Stimulated activated CD8-positive, alpha-beta memory T cell treated with anti-CD3 and anti-CD28 coated beads, Interleukin-7, amount 100 ng/mL, for 4 hours (primary cell): ENCODE data around the gene MEIOSIN.
"Not testable (repeated sequence)": the region's sequence is repeated elsewhere in the genome, so short reads cannot be mapped to it uniquely, and the experiment has no call there.

ENCODE experiments used
- DNase-seq, 2 donors: peaks; one replicate each; pipeline ENCODE4 v3.0.0-alpha.2; 2020; ENCODE audit warnings: low read depth in 2 of 2

MEIOSIN gene, protein sequence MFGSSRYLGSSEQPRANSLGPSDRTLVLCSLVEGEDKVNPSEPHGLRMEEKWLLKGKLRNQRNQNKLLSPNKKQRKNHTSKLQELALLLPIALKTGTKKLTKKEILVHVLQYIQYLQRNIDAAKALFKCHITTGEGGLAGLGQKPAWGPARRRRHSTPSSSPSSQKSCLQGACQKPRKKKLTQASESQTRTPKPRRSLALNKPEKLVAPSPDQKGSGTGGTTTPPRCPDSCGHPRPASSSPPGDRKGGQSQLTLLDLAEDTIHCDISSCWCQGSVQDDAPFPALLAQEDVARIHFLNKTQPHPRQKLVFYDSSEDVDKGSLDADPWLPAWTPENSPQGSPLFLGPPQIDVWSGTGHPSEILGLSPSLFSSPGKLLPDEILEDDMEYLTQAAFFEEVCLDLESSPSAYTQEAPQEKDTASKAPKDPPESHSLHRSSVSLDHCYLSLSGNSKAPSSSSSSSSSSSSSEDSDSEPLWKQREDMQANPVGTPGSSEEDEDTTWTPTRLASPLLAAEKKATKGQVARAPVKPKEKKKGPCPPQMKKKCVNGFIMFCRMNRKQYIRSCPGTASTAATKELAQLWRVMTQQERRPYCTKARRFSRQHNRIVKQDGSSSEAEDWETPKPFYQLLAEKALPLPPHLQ

DNA sequence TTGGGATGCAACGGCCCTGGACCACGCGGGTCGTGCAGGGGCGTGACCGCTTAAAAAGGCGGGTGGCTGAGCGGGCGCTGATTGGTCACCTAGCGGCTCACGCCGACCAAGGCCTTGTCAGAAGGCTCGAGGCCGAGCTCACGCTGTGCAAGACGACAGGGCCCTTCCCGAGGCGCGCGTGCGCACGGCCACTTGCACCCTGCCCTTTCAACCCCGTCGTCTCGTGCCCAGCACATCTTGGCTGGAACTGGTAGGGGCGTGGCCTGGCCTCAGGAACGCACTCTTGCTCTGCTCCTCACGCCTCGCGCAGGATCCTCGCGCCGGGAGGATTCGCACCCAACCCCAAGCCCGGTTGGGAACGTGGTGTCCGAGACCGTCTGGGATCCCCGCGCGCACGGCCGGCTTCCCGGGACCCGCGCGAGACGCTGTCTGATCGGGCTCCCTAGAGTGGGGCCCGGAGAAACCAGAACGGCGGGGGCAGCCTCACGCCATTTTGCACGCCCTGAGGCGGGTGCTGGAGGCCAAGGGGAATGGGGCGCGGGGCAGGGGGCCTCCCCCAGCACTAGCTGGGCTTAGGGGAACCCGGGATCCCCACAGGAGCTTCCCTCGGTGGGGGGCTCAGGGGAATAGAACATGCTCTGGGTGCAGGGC lies at the start of gene MEIOSIN:
Gene MEIOSIN (plus strand): TSS at position 280 of the 651 bp plus-strand sequence. CDS start 1,938 bp downstream, outside the sequence.
- no peak for DNase-seq

DNA sequence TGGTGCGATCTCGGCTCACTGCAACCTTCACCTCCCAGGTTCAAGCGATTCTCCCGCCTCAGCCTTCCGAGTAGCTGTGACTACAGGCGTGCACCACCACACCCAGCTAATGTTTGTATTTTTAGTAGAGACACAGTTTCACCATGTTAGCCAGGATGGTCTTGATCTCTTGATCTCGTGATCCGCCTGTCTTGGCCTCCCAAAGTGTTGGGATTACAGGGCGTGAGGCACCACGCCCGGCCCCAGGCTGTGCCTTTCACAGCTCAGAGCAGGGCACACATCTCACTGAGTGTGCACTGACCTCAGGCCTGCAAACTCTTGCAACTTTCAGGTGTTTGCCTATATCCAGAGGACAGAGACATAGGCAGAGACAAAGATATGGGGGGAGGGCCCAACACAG lies 48.2 kb upstream of the MEIOSIN start:
- DNase-seq, result not testable (repeated sequence)

DNA sequence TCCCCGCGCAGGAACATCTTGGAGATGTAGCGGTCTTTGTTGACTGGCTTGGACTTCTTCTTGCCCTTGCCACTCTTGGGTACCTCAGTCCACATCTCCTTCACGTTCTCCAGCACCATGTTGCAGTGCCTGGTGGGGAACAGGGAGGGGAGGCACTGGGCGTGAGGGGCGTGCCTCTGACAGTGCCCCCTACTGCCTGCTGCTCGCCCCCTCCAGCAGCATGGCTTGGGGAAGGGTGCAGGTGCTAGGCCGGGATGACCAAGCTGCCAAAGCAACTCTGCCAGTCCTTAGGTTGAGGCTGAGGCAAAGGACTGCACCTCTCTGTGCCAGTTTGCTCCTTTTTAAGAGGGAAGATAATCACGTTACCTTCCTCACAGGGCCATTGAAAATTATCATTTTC lies 45.6 kb upstream of the MEIOSIN start:
- DNase-seq, result no peak

DNA sequence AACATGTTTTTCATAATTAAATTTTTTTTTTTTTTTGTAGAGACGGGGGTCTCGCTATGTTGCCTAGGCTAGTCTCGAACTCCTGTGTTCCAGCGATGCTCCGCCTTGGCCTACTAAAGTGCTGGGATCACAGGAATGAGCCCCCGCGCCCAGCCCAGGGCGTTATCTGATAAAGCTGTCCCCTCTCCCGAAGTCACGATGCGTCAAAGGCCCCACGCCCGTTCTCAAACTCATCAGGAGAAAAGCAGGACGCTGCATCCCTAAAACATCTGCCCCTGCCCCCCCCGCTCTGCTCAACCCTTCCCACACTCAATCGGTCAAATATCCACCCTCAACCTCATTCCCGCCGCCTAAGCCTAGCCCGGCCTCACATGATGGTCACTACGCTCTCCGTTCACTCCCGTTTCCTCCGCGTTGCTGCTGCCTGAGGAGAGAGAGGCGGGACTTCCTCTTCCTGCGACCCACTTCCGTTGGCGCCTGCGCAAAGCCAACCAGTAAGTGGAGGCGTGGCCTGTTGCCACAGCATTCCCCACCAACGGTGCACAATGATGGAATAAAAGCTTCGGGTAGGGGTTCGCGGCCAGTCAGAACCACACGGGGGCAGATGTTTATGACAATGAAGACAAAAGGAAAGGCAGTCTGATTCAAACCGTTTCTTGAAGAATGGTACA lies 41.6 kb upstream of the MEIOSIN start, which contains the start of gene SNRPD2:
Gene SNRPD2 (minus strand): TSS at position 438 of the 671 bp plus-strand sequence. CDS start 65 bp downstream, at position 373.
- peak; percentile 87 to 89 for DNase-seq

DNA sequence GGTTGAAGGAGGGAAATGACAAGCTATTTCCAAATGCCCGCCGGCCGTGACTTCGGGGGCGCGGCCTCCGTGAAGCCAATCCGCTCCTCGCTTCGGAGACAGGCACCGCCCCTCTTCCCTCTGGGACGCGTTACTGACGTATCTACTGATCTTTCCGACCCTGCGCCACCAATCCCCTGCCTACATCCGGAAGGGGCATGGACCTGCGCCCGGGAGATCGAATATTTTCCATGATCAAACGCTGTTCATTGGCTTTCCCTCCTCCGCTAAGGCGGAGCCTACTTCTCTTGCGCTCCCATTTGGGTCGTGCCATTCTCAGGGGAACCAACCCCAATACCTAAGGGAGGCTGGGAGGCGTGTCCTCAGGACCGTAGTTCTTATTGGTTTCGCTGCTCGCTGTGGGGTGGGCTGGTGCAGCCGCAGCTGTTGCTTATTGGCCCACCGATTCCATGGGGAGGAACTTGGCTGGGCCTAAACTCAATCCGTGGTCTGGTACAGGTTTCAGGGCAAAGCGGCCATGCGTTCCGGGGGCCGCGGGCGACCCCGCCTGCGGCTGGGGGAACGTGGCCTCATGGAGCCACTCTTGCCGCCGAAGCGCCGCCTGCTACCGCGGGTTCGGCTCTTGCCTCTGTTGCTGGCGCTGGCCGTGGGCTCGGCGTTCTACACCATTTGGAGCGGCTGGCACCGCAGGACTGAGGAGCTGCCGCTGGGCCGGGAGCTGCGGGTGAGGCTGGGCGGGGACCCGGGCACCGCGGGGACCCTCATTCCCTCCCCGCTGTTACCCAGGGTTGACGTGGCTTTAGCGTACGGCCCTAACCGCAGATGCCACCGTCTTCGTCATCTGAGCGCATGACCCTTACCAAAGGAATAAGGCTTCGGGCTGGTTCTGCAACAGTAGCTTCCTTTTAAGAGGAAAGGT lies 40.8 kb upstream of the MEIOSIN start, which contains the start of gene QPCTL:
Gene QPCTL (plus strand): TSS at position 480 of the 919 bp plus-strand sequence. CDS start 38 bp downstream, at position 518.
- DNase-seq, result peak; percentile 96 to 97

DNA sequence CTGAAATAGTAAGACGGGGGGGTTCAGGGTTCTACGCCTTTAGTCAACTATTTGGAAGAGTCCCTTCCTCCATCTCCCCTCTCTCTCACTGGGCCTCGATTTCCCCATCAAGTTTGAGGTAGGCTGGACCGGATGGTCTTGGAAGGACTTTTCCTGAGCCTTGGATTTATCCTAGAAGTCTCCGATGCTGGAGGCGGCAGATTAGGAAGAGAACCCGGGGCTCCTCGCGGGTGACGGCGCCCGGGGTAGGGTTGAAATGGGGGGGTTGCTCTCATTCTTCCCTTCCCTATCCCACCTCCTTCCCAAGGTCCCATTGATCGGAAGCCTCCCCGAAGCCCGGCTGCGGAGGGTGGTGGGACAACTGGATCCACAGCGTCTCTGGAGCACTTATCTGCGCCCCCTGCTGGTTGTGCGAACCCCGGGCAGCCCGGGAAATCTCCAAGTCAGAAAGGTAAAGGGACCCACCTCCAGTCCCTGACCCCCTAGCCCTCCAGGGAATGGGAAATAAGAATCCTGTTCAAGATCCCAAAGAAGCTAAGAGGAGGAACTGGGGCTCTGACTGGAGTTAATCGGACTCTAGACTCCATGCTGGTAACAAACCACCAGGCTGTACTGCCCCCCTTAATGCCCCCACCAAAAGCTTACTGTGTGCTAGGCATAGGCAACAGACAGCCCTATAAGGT lies 40.0 kb upstream of the MEIOSIN start:
- DNase-seq, result peak; percentile 59 to 61

DNA sequence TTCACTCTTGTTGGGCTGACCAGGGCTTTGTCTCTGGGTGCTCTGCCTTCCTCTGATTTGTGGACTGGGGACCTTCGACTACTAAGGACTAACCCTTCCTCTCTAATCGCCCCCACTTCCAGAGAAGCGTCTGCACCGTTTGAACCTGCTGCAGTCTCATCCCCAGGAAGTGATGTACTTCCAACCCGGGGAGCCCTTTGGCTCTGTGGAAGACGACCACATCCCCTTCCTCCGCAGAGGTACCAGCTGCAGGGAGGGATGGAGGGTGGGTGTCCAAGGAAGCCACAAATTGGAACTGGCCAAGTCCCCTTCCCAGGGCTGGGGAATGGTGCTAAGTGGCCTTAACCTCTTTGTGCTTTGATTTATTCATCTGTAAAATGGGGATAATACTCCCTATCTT lies 31.6 kb upstream of the MEIOSIN start:
- no peak for DNase-seq

DNA sequence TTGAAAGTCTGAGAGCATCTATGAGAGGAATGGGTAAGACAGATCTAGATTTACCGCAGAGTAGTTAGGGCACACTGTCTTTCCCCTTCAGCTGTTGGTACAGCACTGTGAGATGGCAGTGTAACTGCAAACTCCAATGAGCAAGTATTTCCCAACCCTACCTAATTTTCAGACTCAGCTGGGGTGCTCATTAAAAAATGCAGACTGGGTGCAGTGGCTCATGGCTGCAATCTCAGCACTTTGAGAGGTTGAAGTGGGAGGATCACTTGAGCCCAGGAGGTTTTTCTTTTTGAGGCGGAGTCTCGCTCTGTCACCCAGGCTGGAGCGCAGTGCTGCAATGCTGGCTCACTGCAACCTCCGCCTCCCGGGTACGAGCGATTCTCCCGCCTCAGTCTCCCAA lies 28.1 kb upstream of the MEIOSIN start:
- DNase-seq, result no peak

DNA sequence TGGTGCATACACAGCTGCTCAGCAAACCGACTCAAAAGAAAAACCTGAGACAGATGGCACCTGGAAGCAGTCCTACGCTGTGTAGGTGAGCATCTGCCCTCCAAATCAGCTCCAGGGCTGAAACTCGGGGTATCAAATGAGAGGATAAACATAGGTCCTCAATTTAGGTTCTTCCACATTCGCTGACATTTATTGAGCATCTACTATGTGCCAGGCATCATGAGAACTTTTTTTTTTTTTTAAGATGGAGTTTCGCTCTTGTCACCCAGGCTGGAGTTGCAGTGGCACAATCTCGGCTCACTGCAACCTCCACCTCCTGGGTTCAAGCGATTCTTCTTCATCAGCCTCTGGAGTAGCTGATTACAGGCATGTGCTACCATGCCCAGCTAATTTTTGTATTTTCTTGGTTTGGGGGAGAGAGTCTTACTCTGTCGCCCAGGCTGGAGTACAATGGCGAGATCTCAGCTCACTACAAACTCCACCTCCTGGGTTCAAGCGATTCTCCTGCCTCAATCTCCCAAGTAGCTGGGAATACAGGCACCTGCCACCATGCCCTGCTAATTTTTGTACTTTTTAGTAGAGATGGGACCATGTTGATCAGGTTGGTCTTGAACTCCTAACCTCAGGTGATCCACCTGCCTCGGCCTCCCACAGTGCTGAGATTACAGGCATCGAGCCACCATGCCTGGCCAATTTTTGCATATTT lies 27.4 kb upstream of the MEIOSIN start:
- DNase-seq, result no peak

DNA sequence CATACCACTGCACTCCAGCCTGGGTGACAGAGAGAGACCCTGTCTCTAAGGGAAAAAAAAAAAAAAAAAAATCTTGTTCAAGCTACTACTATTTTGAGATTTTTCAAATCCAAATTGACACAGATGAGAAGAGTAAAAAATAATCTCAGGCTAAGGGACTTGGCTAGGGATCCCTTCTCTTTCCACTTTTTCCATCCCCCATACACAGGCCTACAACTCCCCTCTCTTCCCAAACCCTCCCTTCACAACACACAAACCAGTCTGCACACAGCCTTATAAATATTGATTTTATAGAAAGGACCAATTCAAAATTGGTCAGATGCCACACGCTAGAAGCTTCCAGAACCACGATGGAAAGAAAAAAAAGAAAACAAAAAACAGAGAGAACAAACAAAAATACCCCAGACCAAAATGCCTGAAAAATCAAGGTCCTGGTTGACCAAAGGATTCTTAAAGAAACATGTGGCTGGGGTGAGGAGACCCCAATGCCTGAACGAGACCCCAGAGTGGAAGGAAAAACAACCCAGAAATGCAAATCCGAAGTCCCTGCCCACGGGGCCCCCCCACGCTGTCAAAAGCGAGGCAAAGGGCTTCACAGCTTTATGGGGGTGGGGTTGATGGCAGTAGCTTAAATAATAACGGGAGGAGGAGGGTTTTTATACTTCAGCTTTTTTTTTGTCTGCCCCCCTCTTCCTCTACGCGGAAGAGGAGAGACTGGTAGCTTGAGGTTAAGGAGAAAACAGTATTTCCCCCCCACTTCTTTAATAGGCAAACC lies 22.7 kb upstream of the MEIOSIN start:
- no peak for DNase-seq

DNA sequence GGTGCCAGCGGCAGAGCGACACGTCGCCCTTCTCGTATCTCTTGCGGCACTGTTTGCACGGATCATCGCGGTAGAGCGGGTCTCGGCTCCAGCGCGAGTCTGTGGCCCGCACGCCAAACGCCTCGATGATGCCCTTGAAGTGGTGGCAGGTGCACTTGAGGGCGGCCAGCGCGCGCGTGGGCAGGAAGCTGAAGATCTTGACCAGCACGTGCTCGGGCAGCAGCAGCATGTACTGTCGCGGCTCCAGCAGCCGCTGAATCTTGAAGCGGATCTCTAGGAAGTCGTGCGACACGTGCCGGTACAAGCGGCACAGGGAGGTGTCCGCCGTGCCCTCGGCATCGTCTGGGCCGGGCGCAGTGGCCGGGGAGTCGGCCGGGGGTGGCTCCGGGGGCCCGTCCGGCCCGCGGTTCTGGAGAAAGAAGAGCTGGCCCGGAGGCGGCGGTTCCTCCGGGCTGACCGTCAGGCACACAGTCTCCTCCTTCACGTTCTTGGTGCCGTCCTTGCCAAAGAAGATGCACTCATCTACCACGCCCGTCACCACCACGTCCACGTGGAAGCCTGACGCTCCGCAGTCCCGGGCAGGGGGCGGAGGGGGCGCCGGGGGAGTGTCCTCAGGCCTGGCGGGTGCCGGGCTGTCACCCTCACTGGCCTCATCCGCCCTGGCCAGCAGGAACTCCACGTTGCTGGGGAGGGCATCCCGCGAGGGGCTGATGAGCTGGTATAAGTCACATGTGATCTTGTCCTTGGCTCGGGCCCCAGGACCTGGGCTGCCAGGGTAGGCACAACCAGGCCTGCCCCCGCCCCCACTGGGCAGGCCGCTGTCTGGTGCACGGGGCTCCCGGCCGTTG lies 21.2 kb upstream of the MEIOSIN start:
- no peak for DNase-seq

DNA sequence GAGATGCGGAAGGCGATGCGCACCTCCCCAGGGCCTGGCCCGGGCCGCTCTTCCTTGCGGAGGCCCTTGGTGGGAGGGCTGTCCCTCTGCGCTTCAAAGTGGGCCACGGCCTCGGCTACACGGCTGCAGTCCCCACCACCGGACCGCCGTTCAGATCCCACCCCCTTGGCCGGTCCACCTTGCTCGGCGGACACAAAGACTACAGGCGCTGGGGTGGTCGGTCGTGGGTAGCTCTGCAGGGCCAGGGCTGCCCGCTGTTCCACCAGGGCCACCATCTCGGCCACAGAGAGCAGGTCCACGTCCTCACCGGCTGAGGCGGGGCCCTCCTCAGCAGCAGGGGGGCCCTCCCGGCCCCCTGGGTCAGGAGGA lies 20.6 kb upstream of the MEIOSIN start:
- DNase-seq, result no peak

DNA sequence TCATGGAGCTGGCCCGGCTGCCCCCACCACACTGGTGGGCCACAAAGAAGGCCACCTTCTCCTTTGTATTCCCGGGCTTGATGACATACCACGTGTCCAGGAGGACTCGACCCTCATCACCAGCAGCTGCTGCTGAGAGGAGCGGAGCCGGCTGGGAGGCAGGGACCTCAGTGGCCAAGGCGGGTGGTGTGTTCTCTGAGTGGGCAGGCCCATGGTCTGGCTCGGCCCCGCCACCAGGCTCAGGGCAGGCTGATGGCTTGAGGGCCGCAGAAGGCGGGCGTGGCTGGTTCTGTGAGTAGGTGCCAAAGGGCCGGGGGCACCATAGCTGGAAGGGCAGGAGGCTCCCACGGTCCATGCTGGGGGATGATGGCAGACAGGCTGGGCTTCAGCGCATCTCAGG lies 20.1 kb upstream of the MEIOSIN start:
- DNase-seq, result no peak

DNA sequence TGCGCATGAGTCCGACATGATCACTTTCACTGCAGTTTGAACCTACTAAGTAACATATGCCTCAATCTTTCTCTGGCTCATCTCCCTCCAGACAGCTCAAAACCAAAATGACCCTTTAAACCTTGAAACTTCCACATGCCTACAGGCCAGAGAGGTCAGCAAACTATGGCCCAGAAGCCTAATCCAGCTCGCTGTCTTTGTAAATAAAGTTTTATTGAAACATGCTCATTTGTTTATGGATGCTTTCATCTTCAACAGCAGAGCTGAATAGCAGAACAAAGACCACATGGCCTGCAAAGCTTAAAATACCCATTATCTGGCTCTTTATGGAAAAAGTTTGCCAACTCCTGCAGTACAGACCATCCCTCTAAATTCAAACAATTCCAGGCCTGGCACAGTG lies 18.1 kb upstream of the MEIOSIN start:
- no peak for DNase-seq

DNA sequence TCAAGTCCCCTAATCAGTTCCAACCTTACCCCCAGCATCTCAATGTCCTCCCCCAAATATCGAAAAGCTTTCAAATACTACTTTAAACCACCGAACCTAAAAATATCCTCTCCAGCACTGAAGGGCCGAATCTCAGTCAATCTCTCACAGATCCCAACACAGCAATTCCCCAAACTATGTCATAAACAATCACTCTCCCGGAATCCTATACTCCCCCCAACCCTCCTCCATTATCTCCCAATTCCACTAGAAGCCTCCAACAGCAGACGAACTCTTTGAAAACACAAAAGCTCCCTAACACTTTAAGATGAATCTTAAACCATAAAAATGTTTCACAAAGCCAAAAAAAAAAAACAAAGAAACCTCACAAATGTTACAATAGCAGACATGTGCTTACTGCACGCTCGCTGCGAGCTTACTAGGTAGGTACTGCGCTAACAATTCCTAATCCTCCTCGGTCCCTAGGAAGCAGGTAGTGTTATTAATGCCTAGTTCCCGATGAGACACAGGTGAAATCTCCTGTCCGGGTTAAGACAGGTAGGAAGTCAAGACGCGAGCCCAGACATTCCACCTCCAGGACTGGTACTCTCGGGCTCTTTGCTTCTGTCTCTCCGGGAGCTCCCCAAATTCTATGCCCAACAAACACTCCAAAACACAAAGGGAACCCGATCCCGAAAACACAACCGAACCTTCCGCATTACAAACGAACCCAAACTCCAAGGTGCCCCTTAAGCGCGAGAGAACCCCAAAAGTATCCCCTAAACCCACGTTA lies 16.7 kb upstream of the MEIOSIN start:
- no peak for DNase-seq

DNA sequence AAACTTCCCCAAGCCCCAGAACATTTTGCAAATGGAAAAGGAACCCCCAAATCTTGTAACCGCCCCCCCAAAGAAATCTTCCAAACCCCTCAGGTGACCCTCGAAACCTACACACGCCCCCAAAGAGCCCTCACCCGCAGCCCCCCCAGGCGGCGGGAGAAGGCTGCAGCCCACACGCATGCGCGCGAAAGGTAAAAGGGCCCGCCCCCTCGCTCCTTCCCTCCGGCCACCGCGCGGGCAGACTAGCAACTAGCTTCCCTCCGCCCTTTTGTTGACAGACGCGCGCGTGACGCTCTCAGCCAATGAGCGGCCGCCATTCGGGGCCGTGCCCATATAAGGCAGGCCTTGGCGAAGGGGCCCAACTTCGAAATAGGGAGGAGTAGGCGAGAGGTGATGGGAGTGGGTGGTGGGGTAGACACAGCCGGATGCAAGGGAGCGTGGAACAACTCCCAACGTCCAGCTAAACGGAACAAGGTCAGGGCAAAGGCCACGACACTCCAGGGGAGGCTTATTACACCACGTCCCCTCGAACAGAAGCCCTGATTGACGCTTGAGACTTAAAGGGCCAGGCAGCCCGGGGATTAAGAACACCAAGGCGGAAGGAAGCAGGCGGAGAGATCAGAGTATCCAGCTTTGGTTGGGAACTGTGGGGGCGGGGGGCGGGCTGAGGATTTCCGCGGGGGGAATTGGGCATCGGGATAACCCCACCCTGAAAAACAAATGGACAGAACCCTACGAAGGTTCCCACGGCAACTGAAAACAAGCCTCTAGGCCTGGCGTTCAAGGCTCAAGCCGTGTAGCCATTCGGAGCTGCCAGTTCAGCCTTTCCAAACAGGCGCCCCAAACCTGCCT lies 15.9 kb upstream of the MEIOSIN start:
- peak; percentile 97 for DNase-seq
